Mammary epithelial cell (primary cell): ENCODE measurements around the gene GOLT1B.

Source experiments
- CTCF ChIP-seq, 2 donors: IDR thresholded peaks in 1 of 2; conservative IDR thresholded peaks in 1 of 2; 2 replicates each; pipeline ENCODE4 v1.5.1; 2011 to 2012; ENCODE audit warnings: inconsistent platforms in 2 of 2, low read length in 2 of 2, mild to moderate bottlenecking in 2 of 2, control low read depth in 1 of 2, low read depth in 1 of 2; ENCODE audit not compliant: insufficient read depth in 1 of 2; ENCODE audit errors: extremely low read depth in 1 of 2
- EZH2 ChIP-seq: IDR thresholded peaks from 2 replicates; pipeline ENCODE4 v1.6.1; 2012; ENCODE audit warnings: low read length, inconsistent platforms, borderline replicate concordance

- TF ChIP-seq CTCF (conservative IDR thresholded peaks at IDR 0.05 in 1 of 2, IDR thresholded peaks at IDR 0.05 in 1 of 2; ENCODE audit: extremely low read depth in 1 of 2, insufficient read depth in 1 of 2, low read depth in 1 of 2, low read length in 2 of 2) (no peak), EZH2 (no peak)
Observed at GRCh38 chr12:21553329-21553675, 51.7 kb downstream of the GOLT1B start.
